K562 (cell line): ENCODE measurements around the gene TMEM273. TPM values are rescaled to one million over a fixed set of nuclear protein-coding genes. Genes with fewer than 3 reads are reported as not detected.

ENCODE experiments used
- ELF1 ChIP-seq: fragments of 200-800 bp; sonication (Bioruptor generic); IDR thresholded peaks from 2 replicates; pipeline ENCODE4 v1.6.1; 2016; ENCODE audit warnings: missing genetic modification characterization, missing compliant biosample characterization
- ESRRA ChIP-seq: fragments of 450-650 bp; IDR thresholded peaks from 2 replicates; pipeline ENCODE4 v1.6.1; 2014; ENCODE audit warnings: low read depth, mild to moderate bottlenecking, moderate library complexity, borderline replicate concordance
- GABPA ChIP-seq: fragments of 200-800 bp; sonication (Bioruptor generic); conservative IDR thresholded peaks from 2 replicates; pipeline ENCODE4 v1.6.1; 2016; ENCODE audit warnings: low read depth, missing genetic modification characterization, missing compliant biosample characterization
- PTRF ChIP-seq: fragments of 450-650 bp; IDR thresholded peaks from 2 replicates; pipeline ENCODE4 v1.6.1; 2016; ENCODE audit warnings: mild to moderate bottlenecking, missing genetic modification characterization, missing compliant biosample characterization
- STAT5A ChIP-seq: IDR thresholded peaks from 2 replicates; pipeline ENCODE4 v1.6.1; 2012; ENCODE audit warnings: low read length, inconsistent platforms, borderline replicate concordance
- WHSC1 ChIP-seq: IDR thresholded peaks from one replicate; pipeline ENCODE4 v1.6.1; 2012; ENCODE audit warnings: low read length, control low read depth, inconsistent platforms
- ZFP36 ChIP-seq: fragments of 150-350 bp; IDR thresholded peaks from 2 replicates; pipeline ENCODE4 v1.6.1; 2018; ENCODE audit warnings: low read length, low read depth; ENCODE audit not compliant: partially characterized antibody
- ZKSCAN8 ChIP-seq: fragments of 200-800 bp; sonication (Bioruptor generic); IDR thresholded peaks from 2 replicates; pipeline ENCODE4 v1.6.1; 2016; ENCODE audit warnings: missing genetic modification characterization, missing compliant biosample characterization
- ZNF436 ChIP-seq: fragments of 250-450, 450-650 bp; sonication (Bioruptor Pico); formaldehyde crosslinking; IDR thresholded peaks from 2 replicates; pipeline ENCODE4 v1.7.0; 2020; ENCODE audit warnings: mild to moderate bottlenecking
- ZNF707 ChIP-seq: fragments of 250-450 bp; sonication (Bioruptor Pico); conservative IDR thresholded peaks from 2 replicates; pipeline ENCODE4 v1.8.0; 2022; ENCODE audit warnings: inconsistent platforms, mild to moderate bottlenecking, moderate library complexity
- ZSCAN32 ChIP-seq: fragments of 450-650 bp; formaldehyde crosslinking; IDR thresholded peaks from 2 replicates; pipeline ENCODE4 v1.4.0; 2020; ENCODE audit warnings: mild to moderate bottlenecking, moderate library complexity
- polyA plus RNA-seq, 8 experiments: library from polyadenylated mRNA; depleted of rRNA in 4 of 8; stranded (reverse) in 5 of 8; unstranded in 3 of 8; fragments of >200 nt; fragmentation: Nextera tagmentation in 2 of 8; fragmentation: Illumina TruSeq in 1 of 8; extraction: Ambion mirVana in 2 of 8; extraction: Trizol in 1 of 8; gene quantifications; 2 replicates each; pipeline versions ENCODE4 v1.2.1 to v1.2.3, GENCODE V29; 2011 to 2014; ENCODE audit warnings: inconsistent platforms in 1 of 8, missing spikeins in 1 of 8
- total RNA-seq, 7 experiments: library from RNA; depleted of rRNA in 6 of 7; stranded (reverse); fragments of >200 nt in 6 of 7; fragmentation: Illumina TruSeq in 2 of 7; extraction: Trizol in 2 of 7; gene quantifications; 2 replicates each; pipeline versions ENCODE4 v1.2.1 to v1.2.3, GENCODE V29; 2011 to 2021; ENCODE audit warnings: low replicate concordance in 1 of 7
- TF ChIP-seq, protein P1 (sequence below): fragments of 200-800 bp; sonication (Bioruptor generic); IDR thresholded peaks from 2 replicates; pipeline ENCODE4 v1.6.1; 2016; ENCODE audit warnings: missing genetic modification characterization, missing compliant biosample characterization
- TF ChIP-seq, protein P2 (sequence below): sonication (generic); formaldehyde crosslinking; IDR thresholded peaks from 2 replicates; pipeline ENCODE4 v1.8.0; 2022; ENCODE audit warnings: missing genetic modification reagents, mild to moderate bottlenecking, moderate library complexity, borderline replicate concordance
- TF ChIP-seq, protein P3 (sequence below): fragments of 250-450 bp; sonication (Bioruptor Pico); IDR thresholded peaks from 2 replicates; pipeline ENCODE4 v1.8.0; 2022; ENCODE audit warnings: moderate library complexity, mild to moderate bottlenecking, inconsistent platforms
- TF ChIP-seq, protein P4 (sequence below): fragments of 450-650 bp; IDR thresholded peaks from 2 replicates; pipeline ENCODE4 v1.6.1; 2014; ENCODE audit warnings: low read depth, mild to moderate bottlenecking, moderate library complexity, borderline replicate concordance
- TF ChIP-seq, protein P5 (sequence below): fragments of 250-450 bp; sonication (Bioruptor Pico); IDR thresholded peaks from 2 replicates; pipeline ENCODE4 v1.4.0; 2020

Gene TMEM273
- total and polyA plus RNA-seq, 9 of the 15 experiments (the other 6 are each of a cell fraction or from before 2014, with no cell fraction given), result 39.2 to 131 (median 95.6) TPM

DNA sequence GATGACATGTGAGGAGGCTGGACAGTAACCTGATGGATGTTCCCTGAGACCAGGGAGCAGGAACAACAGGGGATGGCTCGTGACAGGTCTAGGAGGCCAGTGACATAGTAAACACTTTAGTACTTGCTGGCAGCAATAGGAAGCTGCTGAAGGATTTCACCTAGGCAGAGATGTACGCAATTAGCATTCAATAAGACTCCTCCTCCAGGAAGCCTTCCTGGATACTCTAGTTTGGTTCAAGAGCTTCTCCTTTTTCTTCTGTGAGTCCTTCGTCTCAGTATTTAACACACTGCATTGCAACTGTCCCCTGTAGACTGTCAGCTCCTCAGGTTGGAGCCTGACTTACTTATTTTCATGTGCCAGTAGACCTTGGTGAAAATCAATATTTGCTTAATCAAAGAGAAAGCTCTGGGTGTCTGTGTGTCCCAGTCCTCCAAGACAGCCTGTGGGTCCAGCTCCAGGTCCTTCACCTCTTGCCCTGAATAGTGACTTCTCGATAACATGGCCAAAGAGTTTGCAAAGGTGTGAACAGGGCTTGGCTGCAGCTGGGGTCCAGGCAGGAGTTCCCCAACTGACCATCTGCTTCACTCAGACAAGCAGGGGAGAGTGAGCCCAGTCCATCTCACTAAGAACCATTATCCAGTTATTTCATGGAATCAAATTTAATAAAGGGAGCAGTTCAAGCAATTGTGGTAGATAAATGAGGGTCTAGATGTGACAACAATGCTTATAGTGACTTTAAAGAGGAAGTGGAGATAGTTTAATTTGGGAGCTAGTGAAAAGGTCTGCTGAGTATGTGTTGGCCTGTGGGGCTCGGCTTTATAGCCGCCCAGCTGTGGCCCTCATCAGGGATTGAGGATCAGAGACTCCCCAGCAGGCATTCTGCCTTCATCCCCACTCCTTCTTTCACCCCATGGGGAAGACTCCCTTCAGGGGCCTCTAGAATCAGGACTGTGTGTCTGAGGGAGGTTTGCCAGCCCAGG is 9.4 kb downstream of the TMEM273 start (continued):
- TF ChIP-seq ESRRA (no peak), ELF1 (tag) (0 out of 2 replicates have a peak, but pooled peaks have one; percentile 23), STAT5A (no peak), WHSC1 (no peak), PTRF (tag) (no peak), ZFP36 (peak; percentile 100), GABPA (tag) (0 out of 2 replicates have a peak, but pooled peaks have one; percentile 15), ZNF436 (CRISPR knock-in tag) (peak; percentile 93), ZKSCAN8 (CRISPR knock-in tag) (no peak), ZNF707 (CRISPR knock-in tag) (no peak), ZSCAN32 (CRISPR knock-in tag) (no peak)
- TF ChIP-seq, protein P1, sequence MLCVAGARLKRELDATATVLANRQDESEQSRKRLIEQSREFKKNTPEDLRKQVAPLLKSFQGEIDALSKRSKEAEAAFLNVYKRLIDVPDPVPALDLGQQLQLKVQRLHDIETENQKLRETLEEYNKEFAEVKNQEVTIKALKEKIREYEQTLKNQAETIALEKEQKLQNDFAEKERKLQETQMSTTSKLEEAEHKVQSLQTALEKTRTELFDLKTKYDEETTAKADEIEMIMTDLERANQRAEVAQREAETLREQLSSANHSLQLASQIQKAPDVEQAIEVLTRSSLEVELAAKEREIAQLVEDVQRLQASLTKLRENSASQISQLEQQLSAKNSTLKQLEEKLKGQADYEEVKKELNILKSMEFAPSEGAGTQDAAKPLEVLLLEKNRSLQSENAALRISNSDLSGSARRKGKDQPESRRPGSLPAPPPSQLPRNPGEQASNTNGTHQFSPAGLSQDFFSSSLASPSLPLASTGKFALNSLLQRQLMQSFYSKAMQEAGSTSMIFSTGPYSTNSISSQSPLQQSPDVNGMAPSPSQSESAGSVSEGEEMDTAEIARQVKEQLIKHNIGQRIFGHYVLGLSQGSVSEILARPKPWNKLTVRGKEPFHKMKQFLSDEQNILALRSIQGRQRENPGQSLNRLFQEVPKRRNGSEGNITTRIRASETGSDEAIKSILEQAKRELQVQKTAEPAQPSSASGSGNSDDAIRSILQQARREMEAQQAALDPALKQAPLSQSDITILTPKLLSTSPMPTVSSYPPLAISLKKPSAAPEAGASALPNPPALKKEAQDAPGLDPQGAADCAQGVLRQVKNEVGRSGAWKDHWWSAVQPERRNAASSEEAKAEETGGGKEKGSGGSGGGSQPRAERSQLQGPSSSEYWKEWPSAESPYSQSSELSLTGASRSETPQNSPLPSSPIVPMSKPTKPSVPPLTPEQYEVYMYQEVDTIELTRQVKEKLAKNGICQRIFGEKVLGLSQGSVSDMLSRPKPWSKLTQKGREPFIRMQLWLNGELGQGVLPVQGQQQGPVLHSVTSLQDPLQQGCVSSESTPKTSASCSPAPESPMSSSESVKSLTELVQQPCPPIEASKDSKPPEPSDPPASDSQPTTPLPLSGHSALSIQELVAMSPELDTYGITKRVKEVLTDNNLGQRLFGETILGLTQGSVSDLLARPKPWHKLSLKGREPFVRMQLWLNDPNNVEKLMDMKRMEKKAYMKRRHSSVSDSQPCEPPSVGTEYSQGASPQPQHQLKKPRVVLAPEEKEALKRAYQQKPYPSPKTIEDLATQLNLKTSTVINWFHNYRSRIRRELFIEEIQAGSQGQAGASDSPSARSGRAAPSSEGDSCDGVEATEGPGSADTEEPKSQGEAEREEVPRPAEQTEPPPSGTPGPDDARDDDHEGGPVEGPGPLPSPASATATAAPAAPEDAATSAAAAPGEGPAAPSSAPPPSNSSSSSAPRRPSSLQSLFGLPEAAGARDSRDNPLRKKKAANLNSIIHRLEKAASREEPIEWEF (CRISPR knock-in tag), result no peak
- TF ChIP-seq, protein P2, sequence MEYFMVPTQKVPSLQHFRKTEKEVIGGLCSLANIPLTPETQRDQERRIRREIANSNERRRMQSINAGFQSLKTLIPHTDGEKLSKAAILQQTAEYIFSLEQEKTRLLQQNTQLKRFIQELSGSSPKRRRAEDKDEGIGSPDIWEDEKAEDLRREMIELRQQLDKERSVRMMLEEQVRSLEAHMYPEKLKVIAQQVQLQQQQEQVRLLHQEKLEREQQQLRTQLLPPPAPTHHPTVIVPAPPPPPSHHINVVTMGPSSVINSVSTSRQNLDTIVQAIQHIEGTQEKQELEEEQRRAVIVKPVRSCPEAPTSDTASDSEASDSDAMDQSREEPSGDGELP (CRISPR knock-in tag), result no peak
- TF ChIP-seq, protein P3, sequence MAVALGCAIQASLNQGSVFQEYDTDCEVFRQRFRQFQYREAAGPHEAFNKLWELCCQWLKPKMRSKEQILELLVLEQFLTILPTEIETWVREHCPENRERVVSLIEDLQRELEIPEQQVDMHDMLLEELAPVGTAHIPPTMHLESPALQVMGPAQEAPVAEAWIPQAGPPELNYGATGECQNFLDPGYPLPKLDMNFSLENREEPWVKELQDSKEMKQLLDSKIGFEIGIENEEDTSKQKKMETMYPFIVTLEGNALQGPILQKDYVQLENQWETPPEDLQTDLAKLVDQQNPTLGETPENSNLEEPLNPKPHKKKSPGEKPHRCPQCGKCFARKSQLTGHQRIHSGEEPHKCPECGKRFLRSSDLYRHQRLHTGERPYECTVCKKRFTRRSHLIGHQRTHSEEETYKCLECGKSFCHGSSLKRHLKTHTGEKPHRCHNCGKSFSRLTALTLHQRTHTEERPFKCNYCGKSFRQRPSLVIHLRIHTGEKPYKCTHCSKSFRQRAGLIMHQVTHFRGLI, result no peak
- TF ChIP-seq, protein P4, sequence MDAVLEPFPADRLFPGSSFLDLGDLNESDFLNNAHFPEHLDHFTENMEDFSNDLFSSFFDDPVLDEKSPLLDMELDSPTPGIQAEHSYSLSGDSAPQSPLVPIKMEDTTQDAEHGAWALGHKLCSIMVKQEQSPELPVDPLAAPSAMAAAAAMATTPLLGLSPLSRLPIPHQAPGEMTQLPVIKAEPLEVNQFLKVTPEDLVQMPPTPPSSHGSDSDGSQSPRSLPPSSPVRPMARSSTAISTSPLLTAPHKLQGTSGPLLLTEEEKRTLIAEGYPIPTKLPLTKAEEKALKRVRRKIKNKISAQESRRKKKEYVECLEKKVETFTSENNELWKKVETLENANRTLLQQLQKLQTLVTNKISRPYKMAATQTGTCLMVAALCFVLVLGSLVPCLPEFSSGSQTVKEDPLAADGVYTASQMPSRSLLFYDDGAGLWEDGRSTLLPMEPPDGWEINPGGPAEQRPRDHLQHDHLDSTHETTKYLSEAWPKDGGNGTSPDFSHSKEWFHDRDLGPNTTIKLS, result no peak
- TF ChIP-seq, protein P5, sequence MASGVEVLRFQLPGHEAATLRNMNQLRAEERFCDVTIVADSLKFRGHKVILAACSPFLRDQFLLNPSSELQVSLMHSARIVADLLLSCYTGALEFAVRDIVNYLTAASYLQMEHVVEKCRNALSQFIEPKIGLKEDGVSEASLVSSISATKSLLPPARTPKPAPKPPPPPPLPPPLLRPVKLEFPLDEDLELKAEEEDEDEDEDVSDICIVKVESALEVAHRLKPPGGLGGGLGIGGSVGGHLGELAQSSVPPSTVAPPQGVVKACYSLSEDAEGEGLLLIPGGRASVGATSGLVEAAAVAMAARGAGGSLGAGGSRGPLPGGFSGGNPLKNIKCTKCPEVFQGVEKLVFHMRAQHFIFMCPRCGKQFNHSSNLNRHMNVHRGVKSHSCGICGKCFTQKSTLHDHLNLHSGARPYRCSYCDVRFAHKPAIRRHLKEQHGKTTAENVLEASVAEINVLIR (CRISPR knock-in tag), result 0 out of 2 replicates have a peak, but pooled peaks have one; percentile 12
